Adipocyte (in vitro differentiated cells): ENCODE results near the gene RTP5.
"Not testable (repeated sequence)": the region's sequence is repeated elsewhere in the genome, so short reads cannot be mapped to it uniquely, and the experiment has no call there.

Source experiments
- DNase-seq: peaks from one replicate; pipeline ENCODE4 v3.0.0-alpha.2; 2015; ENCODE audit warnings: low read depth
- H3K27me3 ChIP-seq: replicated peaks from 2 replicates; pipeline ENCODE4 v1.7.0; 2013; ENCODE audit warnings: mild to moderate bottlenecking, low read length, moderate library complexity; ENCODE audit not compliant: control insufficient read depth, insufficient read depth
- H3K36me3 ChIP-seq: 2 replicates; pipeline ENCODE4 v1.7.0; 2013; ENCODE audit warnings: low read length, mild to moderate bottlenecking, moderate library complexity; ENCODE audit not compliant: control insufficient read depth, insufficient read depth, severe bottlenecking
- H3K4me1 ChIP-seq: 2 replicates; pipeline ENCODE4 v1.7.0; 2013; ENCODE audit warnings: mild to moderate bottlenecking, low read length, moderate library complexity; ENCODE audit not compliant: control insufficient read depth, insufficient read depth
- H3K4me3 ChIP-seq: 2 replicates; pipeline ENCODE4 v1.7.0; 2013; ENCODE audit warnings: mild to moderate bottlenecking, low read length, moderate library complexity
- H3K9ac ChIP-seq: 2 replicates; pipeline ENCODE4 v1.7.0; 2013; ENCODE audit warnings: mild to moderate bottlenecking, low read length, moderate library complexity
- H3K9me3 ChIP-seq: 2 replicates; pipeline ENCODE4 v1.7.0; 2013; ENCODE audit warnings: mild to moderate bottlenecking, low read length, moderate library complexity; ENCODE audit not compliant: control insufficient read depth

The RTP5 gene

DNA sequence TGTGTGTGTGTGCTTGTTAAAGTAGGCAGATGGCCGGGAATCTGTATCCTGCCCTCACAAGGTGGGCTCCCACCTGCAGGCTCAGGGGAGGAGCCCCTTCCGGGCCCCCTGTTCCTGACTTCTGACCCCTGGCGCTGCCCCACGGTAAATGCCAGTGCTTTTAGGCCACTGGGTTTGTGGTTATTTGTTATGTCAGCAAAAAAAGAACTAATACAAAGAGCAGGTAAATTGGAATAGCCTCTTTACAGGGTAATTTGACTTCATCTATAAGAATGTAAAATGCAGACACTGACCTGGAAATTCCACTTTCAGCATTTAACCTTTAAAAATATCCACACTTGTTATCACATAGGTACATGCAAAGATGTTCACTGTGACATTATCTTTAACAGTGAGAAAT is 44.2 kb downstream of the RTP5 start:
- H3K27me3 ChIP-seq: peaks cover 4% of the 10 kb centered on the region
- H3K9ac ChIP-seq: no peak overlapping the region
- no peak for DNase-seq
- peaks cover 13% of the 10 kb centered on the region for H3K9me3 ChIP-seq
- no peak overlapping the region for H3K4me3 ChIP-seq
- no peaks in the 10 kb centered on the region for H3K4me1 ChIP-seq
- H3K36me3 ChIP-seq: no peaks in the 10 kb centered on the region

DNA sequence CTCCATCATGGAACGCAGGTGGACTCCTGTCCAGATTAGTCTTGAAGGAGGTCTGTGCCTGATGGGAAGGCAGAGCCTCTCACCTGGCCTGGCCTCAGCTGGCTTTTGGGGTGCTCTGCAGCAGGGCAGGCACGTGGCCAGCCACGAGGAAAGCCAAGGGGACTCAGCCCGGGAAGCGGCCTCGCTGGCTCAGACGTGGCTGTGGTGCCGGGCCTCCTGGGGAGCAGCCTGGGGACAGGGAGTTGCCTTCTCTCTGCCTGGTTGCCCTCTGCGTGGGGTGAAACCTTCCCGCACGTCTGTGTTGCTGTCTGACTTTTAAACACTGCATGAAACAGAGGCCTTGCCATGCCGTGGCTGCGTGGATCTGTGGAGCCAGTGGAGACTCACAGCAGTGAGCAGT is 45.0 kb downstream of the RTP5 start:
- Histone ChIP-seq H3K4me3 (no peak overlapping the region), H3K9me3 (peaks cover 13% of the 10 kb centered on the region), H3K36me3 (no peaks in the 10 kb centered on the region), H3K27me3 (peaks cover 3% of the 10 kb centered on the region), H3K4me1 (no peaks in the 10 kb centered on the region), H3K9ac (no peak overlapping the region)
- DNase-seq: no peak

DNA sequence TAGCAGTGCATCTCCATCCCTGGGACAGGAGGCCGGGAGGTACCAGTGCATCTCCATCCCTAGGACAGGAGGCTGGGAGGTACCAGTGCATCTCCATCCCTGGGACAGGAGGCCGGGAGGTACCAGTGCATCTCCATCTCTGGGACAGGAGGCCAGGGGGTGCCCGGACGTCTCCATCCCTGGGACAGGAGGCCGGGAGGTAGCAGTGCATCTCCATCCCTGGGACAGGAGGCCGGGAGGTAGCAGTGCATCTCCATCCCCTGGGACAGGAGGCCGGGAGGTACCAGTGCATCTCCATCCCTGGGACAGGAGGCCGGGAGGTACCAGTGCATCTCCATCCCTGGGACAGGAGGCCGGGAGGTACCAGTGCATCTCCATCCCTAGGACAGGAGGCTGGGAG is 52.1 kb downstream of the RTP5 start:
- H3K4me3 ChIP-seq, DNase-seq, H3K9ac ChIP-seq, H3K4me1 ChIP-seq, H3K36me3 ChIP-seq, H3K9me3 ChIP-seq: not testable (repeated sequence)
- H3K27me3 ChIP-seq: peaks cover 31% of the 10 kb centered on the region

DNA sequence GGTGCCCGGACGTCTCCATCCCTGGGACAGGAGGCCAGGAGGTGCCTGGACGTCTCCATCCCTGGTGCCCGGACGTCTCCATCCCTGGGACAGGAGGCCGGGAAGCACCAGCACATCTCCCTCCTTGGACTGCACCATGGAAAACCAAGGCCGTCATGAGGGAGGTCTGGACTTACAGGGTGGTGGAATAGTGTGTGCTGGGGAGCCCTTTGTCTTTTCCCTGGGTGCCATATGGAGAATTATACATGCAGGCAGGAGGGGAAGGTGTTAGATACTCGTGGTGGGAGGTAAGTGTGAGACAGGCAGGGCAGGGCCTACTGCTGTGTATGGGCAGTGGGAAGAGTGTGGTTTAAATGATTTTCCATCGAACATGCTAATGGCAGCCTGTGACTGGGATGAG is 52.9 kb downstream of the RTP5 start:
- no peaks in the 10 kb centered on the region for H3K4me1 ChIP-seq
- peaks cover 37% of the 10 kb centered on the region for H3K27me3 ChIP-seq
- H3K4me3 ChIP-seq: no peak overlapping the region
- H3K9ac ChIP-seq: no peak overlapping the region
- no peaks in the 10 kb centered on the region for H3K36me3 ChIP-seq
- H3K9me3 ChIP-seq: no peaks in the 10 kb centered on the region
- no peak for DNase-seq

DNA sequence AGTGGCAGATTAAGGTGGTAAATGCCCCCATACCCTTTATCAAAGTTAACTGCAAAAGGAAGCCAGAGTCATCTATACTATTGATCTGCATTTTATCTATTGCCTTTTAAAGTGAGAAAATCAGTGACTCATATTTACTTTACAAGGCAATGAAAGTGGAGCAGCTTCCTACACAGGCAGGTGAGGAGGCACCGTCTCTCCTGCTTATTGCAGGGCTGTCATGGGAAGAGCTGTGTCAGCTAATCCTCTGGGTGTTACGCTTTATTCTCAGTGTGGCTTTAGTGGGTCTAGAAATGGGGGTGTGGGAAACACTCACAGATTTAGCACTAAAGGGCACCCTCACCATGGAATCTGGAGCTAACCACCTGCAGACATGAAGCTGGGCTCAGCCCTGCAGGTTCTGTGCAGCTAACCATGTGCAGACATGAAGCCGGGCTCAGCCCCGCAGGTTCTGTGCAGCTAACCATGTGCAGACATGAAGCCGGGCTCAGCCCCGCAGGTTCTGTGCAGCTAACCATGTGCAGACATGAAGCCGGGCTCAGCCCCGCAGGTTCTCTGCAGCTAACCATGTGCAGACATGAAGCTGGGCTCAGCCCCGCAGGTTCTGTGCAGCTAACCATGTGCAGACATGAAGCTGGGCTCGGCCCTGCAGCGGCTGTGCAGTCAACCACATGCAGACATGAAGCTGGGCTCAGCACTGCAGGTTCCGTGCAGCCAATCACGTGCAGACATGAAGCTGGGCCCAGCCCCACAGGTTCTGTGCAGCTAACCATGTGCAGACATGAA is 53.5 kb downstream of the RTP5 start:
- not testable (repeated sequence) for DNase-seq, H3K4me1 ChIP-seq, H3K9ac ChIP-seq, H3K9me3 ChIP-seq, H3K4me3 ChIP-seq, H3K36me3 ChIP-seq
- H3K27me3 ChIP-seq: peaks cover 37% of the 10 kb centered on the region
